ENCODE measurements around the gene AGTPBP1. TPM values are rescaled to one million over a fixed set of nuclear protein-coding genes. Genes with fewer than 3 reads are reported as not detected.

Gene AGTPBP1
- total RNA-seq, 4 donors from 2014 or later: 12.5 to 15.1 (median 14.0) TPM

GRCh38 chr9:85536076-85536475 lies 205.7 kb downstream of the AGTPBP1 start:
- no peak for TF ChIP-seq CTCF (IDR thresholded peaks at IDR 0.05)
- TF ChIP-seq POLR2A (IDR thresholded peaks at IDR 0.05): no peak
- peak in 1 of 2 donors; percentile 24 for DNase-seq (ENCODE audit: low spot score in 2 of 2)
- intact Hi-C loops (cut with DNase I; ENCODE audit: low total_unique reads): no loop called here
- 41 to 47% methylated on average over 2 of the region's 2 CpGs for WGBS, 2 donors
- H3K4me3 ChIP-seq (ENCODE audit: low read depth, poor library complexity, severe bottlenecking): no peak overlapping the region

GRCh38 chr9:85534340-85534739 lies 207.4 kb downstream of the AGTPBP1 start:
- no peak overlapping the region for H3K4me3 ChIP-seq (ENCODE audit: low read depth, poor library complexity, severe bottlenecking)
- 82 to 93% methylated on average over 8 of the region's 8 CpGs for WGBS, 2 donors
- intact Hi-C loops (cut with DNase I; ENCODE audit: low total_unique reads): no loop called here
- no peak for DNase-seq (ENCODE audit: low spot score in 2 of 2)
- no peak for TF ChIP-seq CTCF (IDR thresholded peaks at IDR 0.05)

- no peak for DNase-seq (ENCODE audit: low spot score in 2 of 2)
- TF ChIP-seq CTCF (IDR thresholded peaks at IDR 0.05) (no peak), POLR2A (IDR thresholded peaks at IDR 0.05) (no peak)
- no peak overlapping the region for H3K4me3 ChIP-seq (ENCODE audit: low read depth, poor library complexity, severe bottlenecking)
- intact Hi-C loops (cut with DNase I; ENCODE audit: low total_unique reads): no loop called here
- WGBS, 2 donors: 99% methylated on average over 4 of the region's 4 CpGs
Observed at GRCh38 chr9:85533538-85533937, 208.2 kb downstream of the AGTPBP1 start.

- no peak for DNase-seq (ENCODE audit: low spot score in 2 of 2)
- H3K4me3 ChIP-seq (ENCODE audit: low read depth, poor library complexity, severe bottlenecking): no peak overlapping the region
- intact Hi-C loops (cut with DNase I; ENCODE audit: low total_unique reads): no loop called here
- TF ChIP-seq POLR2A (IDR thresholded peaks at IDR 0.05) (no peak), CTCF (IDR thresholded peaks at IDR 0.05) (no peak)
- WGBS, 2 donors: 59 to 61% methylated on average over 5 of the region's 5 CpGs
Observed at GRCh38 chr9:85530721-85531120, 211.0 kb downstream of the AGTPBP1 start.

GRCh38 chr9:85528607-85529006 lies 213.1 kb downstream of the AGTPBP1 start:
- intact Hi-C loops (cut with DNase I; ENCODE audit: low total_unique reads): no loop called here
- no peak for TF ChIP-seq POLR2A (IDR thresholded peaks at IDR 0.05)
- TF ChIP-seq CTCF (IDR thresholded peaks at IDR 0.05): no peak
- DNase-seq (ENCODE audit: low spot score in 2 of 2): no peak
- H3K4me3 ChIP-seq (ENCODE audit: low read depth, poor library complexity, severe bottlenecking): no peak overlapping the region
- WGBS, 2 donors: 89 to 92% methylated on average over 4 of the region's 4 CpGs

GRCh38 chr9:85528142-85528541 lies 213.6 kb downstream of the AGTPBP1 start:
- intact Hi-C loops (cut with DNase I; ENCODE audit: low total_unique reads): no loop called here
- H3K4me3 ChIP-seq (ENCODE audit: low read depth, poor library complexity, severe bottlenecking): no peak overlapping the region
- 89 to 92% methylated on average over 5 of the region's 5 CpGs for WGBS, 2 donors
- TF ChIP-seq CTCF (IDR thresholded peaks at IDR 0.05) (no peak), POLR2A (IDR thresholded peaks at IDR 0.05) (no peak)
- DNase-seq (ENCODE audit: low spot score in 2 of 2): no peak

All from lower leg skin (tissue), 4 donors.